Measurements from ENCODE around the gene SLC39A8.

SLC39A8 gene

GRCh38 chr4:102334624-102335023 lies 10.7 kb downstream of the SLC39A8 start:
- no peak for TF ChIP-seq CTCF (IDR thresholded peaks at IDR 0.05; ENCODE audit: low read depth, low read length, missing control alignments)
- H3K36me3 ChIP-seq (replicated peaks), result no peaks in the 10 kb centered on the region
- no peak overlapping the region for H3K27ac ChIP-seq
- in situ Hi-C loops (cut with HindIII; ENCODE audit: low pct_ligation_motif_present, low sequenced_read_pairs), result no loop called here
- H3K27me3 ChIP-seq (replicated peaks), result no peaks in the 10 kb centered on the region
- H3K4me3 ChIP-seq (ENCODE audit: low read depth, low read length), result no peak overlapping the region
- no peak for DNase-seq

- H3K27me3 ChIP-seq (replicated peaks), result no peaks in the 10 kb centered on the region
- no peak for DNase-seq
- TF ChIP-seq CTCF (IDR thresholded peaks at IDR 0.05; ENCODE audit: low read depth, low read length, missing control alignments), result no peak
- H3K4me3 ChIP-seq (ENCODE audit: low read depth, low read length), result no peak overlapping the region
- in situ Hi-C loops (cut with HindIII; ENCODE audit: low pct_ligation_motif_present, low sequenced_read_pairs), result no loop called here
- H3K27ac ChIP-seq, result no peak overlapping the region
- no peaks in the 10 kb centered on the region for H3K36me3 ChIP-seq (replicated peaks)
Observed at GRCh38 chr4:102333787-102334186, 11.5 kb downstream of the SLC39A8 start.

GRCh38 chr4:102328045-102328444 lies 17.2 kb downstream of the SLC39A8 start:
- Histone ChIP-seq H3K36me3 (replicated peaks) (no peaks in the 10 kb centered on the region), H3K27me3 (replicated peaks) (no peaks in the 10 kb centered on the region), H3K4me3 (ENCODE audit: low read depth, low read length) (no peak overlapping the region), H3K27ac (no peak overlapping the region)
- TF ChIP-seq CTCF (IDR thresholded peaks at IDR 0.05; ENCODE audit: low read depth, low read length, missing control alignments), result no peak
- DNase-seq, result no peak
- in situ Hi-C loops (cut with HindIII; ENCODE audit: low pct_ligation_motif_present, low sequenced_read_pairs), result no loop called here

GRCh38 chr4:102326951-102327350 lies 18.3 kb downstream of the SLC39A8 start:
- H3K27me3 ChIP-seq (replicated peaks), result no peaks in the 10 kb centered on the region
- H3K4me3 ChIP-seq (ENCODE audit: low read depth, low read length), result no peak overlapping the region
- in situ Hi-C loops (cut with HindIII; ENCODE audit: low pct_ligation_motif_present, low sequenced_read_pairs), result no loop called here
- no peak for TF ChIP-seq CTCF (IDR thresholded peaks at IDR 0.05; ENCODE audit: low read depth, low read length, missing control alignments)
- H3K27ac ChIP-seq, result no peak overlapping the region
- DNase-seq, result no peak
- H3K36me3 ChIP-seq (replicated peaks), result no peaks in the 10 kb centered on the region

- no peak for DNase-seq
- TF ChIP-seq CTCF (IDR thresholded peaks at IDR 0.05; ENCODE audit: low read depth, low read length, missing control alignments), result no peak
- in situ Hi-C loops (cut with HindIII; ENCODE audit: low pct_ligation_motif_present, low sequenced_read_pairs), result no loop called here
- no peak overlapping the region for H3K4me3 ChIP-seq (ENCODE audit: low read depth, low read length)
- H3K36me3 ChIP-seq (replicated peaks), result no peaks in the 10 kb centered on the region
- no peaks in the 10 kb centered on the region for H3K27me3 ChIP-seq (replicated peaks)
- H3K27ac ChIP-seq, result no peak overlapping the region
Observed at GRCh38 chr4:102324730-102325129, 20.6 kb downstream of the SLC39A8 start.

- in situ Hi-C loops (cut with HindIII; ENCODE audit: low pct_ligation_motif_present, low sequenced_read_pairs), result no loop called here
- H3K4me3 ChIP-seq (ENCODE audit: low read depth, low read length), result no peak overlapping the region
- no peaks in the 10 kb centered on the region for H3K36me3 ChIP-seq (replicated peaks)
- H3K27ac ChIP-seq, result no peak overlapping the region
- no peak for DNase-seq
- no peak for TF ChIP-seq CTCF (IDR thresholded peaks at IDR 0.05; ENCODE audit: low read depth, low read length, missing control alignments)
- H3K27me3 ChIP-seq (replicated peaks), result no peaks in the 10 kb centered on the region
Observed at GRCh38 chr4:102322736-102323135, 22.5 kb downstream of the SLC39A8 start.
